ENCODE data around the gene ASGR1. TPM values are rescaled to one million over a fixed set of nuclear protein-coding genes. Genes with fewer than 3 reads are reported as not detected.

Gene ASGR1
- total and polyA plus RNA-seq, 11 donors: 0.19 to 3.5 (median 0.53) TPM; not detected in 3

- peaks cover 0 to 32% (median 22%) of the 10 kb centered on the region in 9 donors for H3K36me3 ChIP-seq
- no peaks in the 10 kb centered on the region for H3K9me3 ChIP-seq
- peak overlapping the region in 11 of 12 donors; percentile 45 to 81 (median 62) for H3K27ac ChIP-seq
- peaks cover 0 to 21% (median 5%) of the 10 kb centered on the region in 12 donors for H3K4me1 ChIP-seq
- TF ChIP-seq CTCF (IDR thresholded peaks at IDR 0.05): no peak
- TF ChIP-seq POLR2A (IDR thresholded peaks at IDR 0.05): no peak
- peak overlapping the region; percentile 19 to 79 (median 54) for H3K4me3 ChIP-seq
- DNase-seq (no peak), ATAC-seq (no peak)
- 44 to 53% (median 51%) methylated on average over 15 of the region's 15 CpGs for WGBS, 4 donors
- intact Hi-C loops (cut with DNase I): no loop called here
- no peaks in the 10 kb centered on the region for H3K27me3 ChIP-seq
These were observed 26.4 kb upstream of the ASGR1 start for GRCh38 chr17:7205561-7205960.

GRCh38 chr17:7204828-7205461 lies 25.8 kb upstream of the ASGR1 start:
- intact Hi-C loops (cut with DNase I): no loop called here
- Histone ChIP-seq H3K27ac (peak overlapping the region in 11 of 12 donors; percentile 45 to 81 (median 62)), H3K27me3 (no peaks in the 10 kb centered on the region), H3K36me3 (peaks cover 0 to 32% (median 25%) of the 10 kb centered on the region in 9 donors), H3K9me3 (no peaks in the 10 kb centered on the region), H3K4me3 (peak overlapping the region; percentile 19 to 79 (median 54)), H3K4me1 (peaks cover 0 to 21% (median 5%) of the 10 kb centered on the region in 12 donors)
- 0 to 1% (median 0%) methylated on average over 32 to 34 of the region's 34 CpGs for WGBS, 4 donors
- peak; percentile 86 to 93 (median 90) for ATAC-seq
- DNase-seq: peak; percentile 88 to 92 (median 89)
- TF ChIP-seq POLR2A (IDR thresholded peaks at IDR 0.05) (no peak), CTCF (IDR thresholded peaks at IDR 0.05) (no peak)

GRCh38 chr17:7204336-7204735 lies 25.2 kb upstream of the ASGR1 start:
- WGBS, 4 donors: 74 to 79% (median 75%) methylated on average over 15 of the region's 15 CpGs
- peak overlapping the region in 11 of 12 donors; percentile 34 to 79 (median 55) for H3K4me3 ChIP-seq
- H3K4me1 ChIP-seq: peaks cover 0 to 21% (median 5%) of the 10 kb centered on the region in 12 donors
- intact Hi-C loops (cut with DNase I): no loop called here
- TF ChIP-seq POLR2A (IDR thresholded peaks at IDR 0.05) (no peak), CTCF (IDR thresholded peaks at IDR 0.05) (no peak)
- DNase-seq: peak in 1 of 5 donors; percentile 11
- ATAC-seq: peak in 2 of 4 donors; percentile 1
- H3K27ac ChIP-seq: peak overlapping the region in 8 of 12 donors; percentile 52 to 81 (median 68)
- no peaks in the 10 kb centered on the region for H3K27me3 ChIP-seq
- H3K9me3 ChIP-seq: no peaks in the 10 kb centered on the region
- H3K36me3 ChIP-seq: peaks cover 0 to 32% (median 25%) of the 10 kb centered on the region in 9 donors

- peaks cover 0 to 35% (median 25%) of the 10 kb centered on the region in 9 donors for H3K36me3 ChIP-seq
- peaks cover 0 to 21% (median 5%) of the 10 kb centered on the region in 12 donors for H3K4me1 ChIP-seq
- WGBS, 4 donors: 90 to 98% (median 93%) methylated on average over 5 to 16 of the region's 16 CpGs
- intact Hi-C loops (cut with DNase I): no loop called here
- no peak for TF ChIP-seq POLR2A (IDR thresholded peaks at IDR 0.05)
- no peak for TF ChIP-seq CTCF (IDR thresholded peaks at IDR 0.05)
- ATAC-seq: no peak
- no peak overlapping the region for H3K4me3 ChIP-seq
- no peak for DNase-seq
- no peaks in the 10 kb centered on the region for H3K27me3 ChIP-seq
- H3K27ac ChIP-seq: no peak overlapping the region
- no peaks in the 10 kb centered on the region for H3K9me3 ChIP-seq
These were observed 24.2 kb upstream of the ASGR1 start for GRCh38 chr17:7203391-7203790.

Measured in heart left ventricle (tissue), 16 donors.